IMR-90 (cell line): ENCODE data around the gene DEFB123. TPM values are rescaled to one million over a fixed set of nuclear protein-coding genes. Genes with fewer than 3 reads are reported as not detected.

ENCODE experiments used
- ATAC-seq: fragments of 200-7000 bp; cut with Tn5 transposase; 2 replicates; pipeline ENCODE4 v1.9.1; 2020; ENCODE audit warnings: low read depth, mild to moderate bottlenecking, moderate library complexity
- BruUV-seq: library from RNA; stranded (reverse); fragments of 400-500 nt; replicated peaks from 2 replicates; lab custom pipeline; 2021; lab: Mats Ljungman, UMichigan
- CTCF ChIA-PET: fragments of 300-600 bp; formaldehyde crosslinking; extraction: SDS; loops from one replicate; lab custom pipeline; 2021; ENCODE audit warnings: antibody characterized with exemption; lab: Yijun Ruan, JAX
- POLR2A ChIA-PET: fragments of 300-600 bp; sonication (Branson Sonifier 250); formaldehyde crosslinking; loops from one replicate; lab custom pipeline; 2022; ENCODE audit warnings: antibody characterized with exemption; ENCODE audit not compliant: unreplicated experiment; lab: Charles Lee
- DNase-seq: peaks from one replicate; pipeline ENCODE4 v3.0.0; 2013
- H2AFZ ChIP-seq: replicated peaks from 2 replicates; pipeline ENCODE3; 2013; ENCODE audit warnings: low read length, mild to moderate bottlenecking; ENCODE audit not compliant: poor library complexity
- H2AK5ac ChIP-seq: 2 replicates; pipeline ENCODE4 v1.6.1; 2013; ENCODE audit warnings: low read depth, low read length, inconsistent platforms
- H2AK9ac ChIP-seq: replicated peaks from 2 replicates; pipeline ENCODE3; 2013; ENCODE audit warnings: mild to moderate bottlenecking, low read depth, low read length, moderate library complexity; ENCODE audit not compliant: poor library complexity
- H2BK120ac ChIP-seq: 2 replicates; pipeline ENCODE4 v1.6.1; 2013; ENCODE audit warnings: low read depth, low read length, inconsistent platforms
- H2BK15ac ChIP-seq: 3 replicates; pipeline ENCODE4 v1.6.1; 2013; ENCODE audit warnings: low read depth, low read length, inconsistent platforms
- H2BK20ac ChIP-seq: 2 replicates; pipeline ENCODE4 v1.6.1; 2013; ENCODE audit warnings: low read depth, mild to moderate bottlenecking, inconsistent platforms, low read length, moderate library complexity
- H2BK5ac ChIP-seq: 2 replicates; pipeline ENCODE4 v1.6.1; 2013; ENCODE audit warnings: mild to moderate bottlenecking, low read depth, low read length, inconsistent platforms; ENCODE audit not compliant: poor library complexity, severe bottlenecking
- H3K14ac ChIP-seq: replicated peaks from 2 replicates; pipeline ENCODE4 v1.6.1; 2013; ENCODE audit warnings: low read depth, low read length, inconsistent platforms
- H3K18ac ChIP-seq: 2 replicates; pipeline ENCODE4 v1.6.1; 2013; ENCODE audit warnings: low read depth, low read length, control low read depth
- H3K23ac ChIP-seq: 2 replicates; pipeline ENCODE4 v1.6.1; 2013; ENCODE audit warnings: low read depth, low read length, inconsistent platforms
- H3K27ac ChIP-seq: 2 replicates; pipeline ENCODE4 v1.5.1; 2013; ENCODE audit warnings: mild to moderate bottlenecking, control low read depth, low read length; ENCODE audit not compliant: insufficient read depth
- H3K27me3 ChIP-seq: 2 replicates; pipeline ENCODE4 v1.6.1; 2013; ENCODE audit warnings: low read length; ENCODE audit not compliant: control insufficient read depth, insufficient read depth
- H3K36me3 ChIP-seq: 2 replicates; pipeline ENCODE4 v1.6.1; 2013; ENCODE audit warnings: low read length, mixed read lengths; ENCODE audit not compliant: control insufficient read depth, insufficient read depth
- H3K4ac ChIP-seq: 2 replicates; pipeline ENCODE4 v1.6.1; 2013; ENCODE audit warnings: low read depth, low read length, inconsistent platforms
- H3K4me1 ChIP-seq: 2 replicates; pipeline ENCODE4 v1.6.1; 2013; ENCODE audit warnings: low read length, mixed read lengths; ENCODE audit not compliant: control insufficient read depth, insufficient read depth
- H3K4me2 ChIP-seq: 2 replicates; pipeline ENCODE4 v1.6.1; 2013; ENCODE audit warnings: low read depth, mild to moderate bottlenecking, control low read depth, low read length, moderate library complexity
- H3K4me3 ChIP-seq: 2 replicates; pipeline ENCODE4 v1.5.1; 2013; ENCODE audit warnings: low read depth, mild to moderate bottlenecking, control low read depth, low read length, moderate library complexity; ENCODE audit not compliant: insufficient read depth
- H3K56ac ChIP-seq: 2 replicates; pipeline ENCODE4 v1.6.1; 2013; ENCODE audit warnings: low read length, inconsistent platforms; ENCODE audit not compliant: insufficient read depth; ENCODE audit errors: extremely low read depth
- H3K79me1 ChIP-seq, 2 experiments: 2 replicates each; pipeline ENCODE4 v1.6.1; 2013; ENCODE audit warnings: low read length in 2 of 2, inconsistent platforms in 1 of 2, low read depth in 1 of 2
- H3K9ac ChIP-seq: 2 replicates; pipeline ENCODE4 v1.6.1; 2013; ENCODE audit warnings: low read depth, low read length, control low read depth
- H3K9me1 ChIP-seq: 2 replicates; pipeline ENCODE4 v1.6.1; 2013; ENCODE audit warnings: low read length, inconsistent platforms; ENCODE audit not compliant: insufficient read depth
- H3K9me3 ChIP-seq: 2 replicates; pipeline ENCODE4 v1.6.1; 2013; ENCODE audit warnings: low read length; ENCODE audit not compliant: control insufficient read depth, insufficient read depth
- H4K20me1 ChIP-seq: 2 replicates; pipeline ENCODE4 v1.6.1; 2013; ENCODE audit warnings: low read length, inconsistent platforms; ENCODE audit not compliant: insufficient read depth
- H4K5ac ChIP-seq: 2 replicates; pipeline ENCODE4 v1.6.1; 2013; ENCODE audit warnings: mild to moderate bottlenecking, low read depth, low read length, control low read depth
- H4K8ac ChIP-seq, 2 experiments: 2 replicates each; pipeline ENCODE4 v1.6.1; 2013; ENCODE audit warnings: low read depth in 2 of 2, low read length in 2 of 2, control low read depth in 1 of 2, inconsistent platforms in 1 of 2
- H4K91ac ChIP-seq: 2 replicates; pipeline ENCODE4 v1.6.1; 2013; ENCODE audit warnings: low read depth, low read length, inconsistent platforms; ENCODE audit not compliant: insufficient read depth
- BHLHE40 ChIP-seq: fragments of 150-350 bp; IDR thresholded peaks from 2 replicates; pipeline ENCODE4 v1.6.1; 2016; ENCODE audit warnings: mild to moderate bottlenecking, low read depth, low read length
- CEBPB ChIP-seq: IDR thresholded peaks from 2 replicates; pipeline ENCODE4 v1.6.1; 2012; ENCODE audit warnings: low read depth, low read length, improper control_type of control experiment
- CHD1 ChIP-seq: IDR thresholded peaks from 2 replicates; pipeline ENCODE4 v1.6.1; 2012; ENCODE audit warnings: low read depth, low read length, improper control_type of control experiment
- CTCF ChIP-seq: conservative IDR thresholded peaks from 2 replicates; pipeline ENCODE4 v1.5.1; 2012; ENCODE audit warnings: mild to moderate bottlenecking, low read depth, low read length, improper control_type of control experiment
- ELK1 ChIP-seq: fragments of 150-350 bp; IDR thresholded peaks from 2 replicates; pipeline ENCODE4 v1.6.1; 2016; ENCODE audit warnings: low read depth, mild to moderate bottlenecking, low read length, moderate library complexity, borderline replicate concordance
- FOS ChIP-seq: fragments of 150-350 bp; IDR thresholded peaks from 2 replicates; pipeline ENCODE4 v1.6.1; 2016; ENCODE audit warnings: low read depth, low read length
- MAFK ChIP-seq: IDR thresholded peaks from 2 replicates; pipeline ENCODE4 v1.6.1; 2012; ENCODE audit warnings: low read depth, low read length, improper control_type of control experiment
- MAZ ChIP-seq: IDR thresholded peaks from 2 replicates; pipeline ENCODE4 v1.6.1; 2012; ENCODE audit warnings: low read depth, mild to moderate bottlenecking, low read length, improper control_type of control experiment, moderate library complexity, borderline replicate concordance
- MXI1 ChIP-seq: IDR thresholded peaks from 2 replicates; pipeline ENCODE4 v1.6.1; 2012; ENCODE audit warnings: low read depth, mild to moderate bottlenecking, low read length, moderate library complexity, borderline replicate concordance
- NFE2L2 ChIP-seq: fragments of 150-350 bp; IDR thresholded peaks from 2 replicates; pipeline ENCODE4 v1.6.1; 2016; ENCODE audit warnings: low read depth, mild to moderate bottlenecking, low read length
- POLR2A ChIP-seq: IDR thresholded peaks from 2 replicates; pipeline ENCODE4 v1.6.1; 2012; ENCODE audit warnings: mild to moderate bottlenecking, low read depth, low read length
- RAD21 ChIP-seq: IDR thresholded peaks from 2 replicates; pipeline ENCODE4 v1.6.1; 2012; ENCODE audit warnings: low read length, improper control_type of control experiment
- RCOR1 ChIP-seq: IDR thresholded peaks from 2 replicates; pipeline ENCODE4 v1.6.1; 2012; ENCODE audit warnings: mild to moderate bottlenecking, low read length, improper control_type of control experiment; ENCODE audit not compliant: insufficient replicate concordance
- RFX5 ChIP-seq: IDR thresholded peaks from 2 replicates; pipeline ENCODE4 v1.8.0; 2012; ENCODE audit warnings: low read depth, mild to moderate bottlenecking, low read length, moderate library complexity
- SMC3 ChIP-seq: fragments of 150-350 bp; IDR thresholded peaks from 2 replicates; pipeline ENCODE4 v1.6.1; 2016; ENCODE audit warnings: low read depth, mild to moderate bottlenecking, antibody characterized with exemption, low read length, moderate library complexity
- USF2 ChIP-seq: fragments of 150-350 bp; IDR thresholded peaks from 2 replicates; pipeline ENCODE4 v1.6.1; 2017; ENCODE audit warnings: mild to moderate bottlenecking, antibody characterized with exemption, low read length, low read depth
- WGBS, 2 experiments: methylation state at CpG; one replicate each; pipeline versions ENCODE4 v1.1.5 to v1.1.7; 2013; ENCODE audit warnings: missing lambda C conversion rate in 2 of 2; ENCODE audit not compliant: insufficient read length in 1 of 2; ENCODE audit errors: extremely low coverage in 2 of 2; 5-methylcytosine and 5-hydroxymethylcytosine counted together
- dilution Hi-C: fragments of 300-500 bp; cut with HindIII; formaldehyde crosslinking; loops from one replicate; pipeline ENCODE4 v1.14.3; 2018; ENCODE audit warnings: low sequenced_read_pairs; ENCODE audit not compliant: unreplicated experiment
- in situ Hi-C: fragments of 300-500 bp; cut with MboI; formaldehyde crosslinking; loops from 3 replicates; pipeline ENCODE4 v1.14.3; 2019; ENCODE audit warnings: low sequenced_read_pairs, inconsistent platforms, mixed read lengths
- intact Hi-C: fragments of 100-400 bp; cut with micrococcal nuclease; formaldehyde crosslinking; loops from 2 replicates; pipeline ENCODE4 v1.10.0; 2022
- polyA plus RNA-seq, 3 experiments: library from polyadenylated mRNA; depleted of rRNA; stranded (reverse); fragments of >200 nt; gene quantifications; 2 replicates each; pipeline ENCODE4 v1.2.3, GENCODE V29; 2012; ENCODE audit warnings: low replicate concordance in 1 of 3
- total RNA-seq: library from RNA; depleted of rRNA; stranded (reverse); fragments of >200 nt; gene quantifications from 2 replicates; pipeline ENCODE4 v1.2.3, GENCODE V29; 2012

Gene DEFB123
- total and polyA plus RNA-seq, 2 of the 4 experiments (the other 2 are of a cell fraction): not detected

GRCh38 chr20:31496761-31497295 is 56.4 kb downstream of the DEFB123 start:
- BruUV-seq: no TSS peak
- H3K14ac ChIP-seq: no peak overlapping the region
- H3K9me3 ChIP-seq: no peaks in the 10 kb centered on the region
- H3K4me2 ChIP-seq: peak overlapping the region; percentile 73
- intact Hi-C loops (no loop called here), dilution Hi-C loops (no loop called here), in situ Hi-C loops (no loop called here)
- no peak overlapping the region for H2AK5ac ChIP-seq
- H3K9me1 ChIP-seq: no peaks in the 10 kb centered on the region
- H3K27ac ChIP-seq: no peak overlapping the region
- H2AFZ ChIP-seq: peak overlapping the region; percentile 4
- ChIA-PET POLR2A (no interaction called here), CTCF (interaction anchor here (1.3 kb wide), 1 partner anchor 36 kb away, joined by 4 read pairs; no protein-coding TSS in a partner anchor)
- H3K9ac ChIP-seq: no peak overlapping the region
- H2AK9ac ChIP-seq: no peak overlapping the region
- H4K91ac ChIP-seq: no peak overlapping the region
- WGBS, 2 experiments: 7% methylated on average over 3 of the region's 15 CpGs; no CpG with 5 or more reads in 1 of the 2 experiments
- no peak overlapping the region for H3K23ac ChIP-seq
- H3K18ac ChIP-seq: no peak overlapping the region
- H3K36me3 ChIP-seq: no peaks in the 10 kb centered on the region
- H3K27me3 ChIP-seq: peaks cover 9% of the 10 kb centered on the region
- no peak overlapping the region for H4K8ac ChIP-seq
- no peaks in the 10 kb centered on the region for H3K79me1 ChIP-seq
- H2BK20ac ChIP-seq: no peak overlapping the region
- H4K20me1 ChIP-seq: no peaks in the 10 kb centered on the region
- H3K4ac ChIP-seq: no peak overlapping the region
- H2BK120ac ChIP-seq: no peak overlapping the region
- no peak overlapping the region for H4K5ac ChIP-seq
- no peak overlapping the region for H3K56ac ChIP-seq
- 0 out of 2 replicates have a peak, but pooled peaks cover 2% of the 10 kb centered on the region for H3K4me1 ChIP-seq
- no peak overlapping the region for H2BK5ac ChIP-seq
- no peak for DNase-seq
- TF ChIP-seq RFX5 (no peak), RCOR1 (no peak), USF2 (no peak), FOS (no peak), MXI1 (no peak), RAD21 (no peak), CTCF (no peak), POLR2A (no peak), SMC3 (no peak), BHLHE40 (no peak), NFE2L2 (no peak), ELK1 (no peak), CEBPB (no peak), MAZ (no peak), MAFK (no peak), CHD1 (no peak)
- H2BK15ac ChIP-seq: no peak overlapping the region
- peak; percentile 35; the same call in 1 of the 2 replicates for ATAC-seq
- no peak overlapping the region for H3K4me3 ChIP-seq
